GM19043 (cell line): ENCODE data around the gene TPT1.
"Not testable (repeated sequence)": the region's sequence is repeated elsewhere in the genome, so short reads cannot be mapped to it uniquely, and the experiment has no call there.

Experiments
- ATAC-seq: cut with Tn5 transposase; IDR thresholded peaks from one replicate; pipeline ENCODE4 v1.9.1; 2021; ENCODE audit warnings: low read depth; ENCODE audit not compliant: unreplicated experiment

Gene TPT1

GRCh38 chr13:45306966-45307365, 34.0 kb downstream of the TPT1 start:
- no peak for ATAC-seq

DNA sequence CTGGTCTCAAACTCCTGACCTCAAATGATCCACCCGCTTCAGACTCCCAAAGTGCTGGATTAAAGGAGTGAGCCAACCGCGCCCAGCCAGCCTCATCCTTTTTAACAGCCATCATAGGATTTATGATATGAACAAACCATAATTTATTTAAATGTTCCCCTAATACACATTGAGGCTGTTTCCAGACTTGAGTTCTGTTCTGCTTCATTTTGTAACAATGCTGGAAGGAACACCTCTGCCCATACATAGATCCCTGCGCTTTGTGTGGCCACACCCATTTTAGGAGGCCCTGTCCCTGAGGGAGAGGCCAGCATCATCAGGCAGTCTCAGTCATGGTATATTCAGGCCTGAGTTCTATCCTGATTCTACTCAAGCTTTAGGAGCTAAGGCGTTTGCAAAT, 35.9 kb downstream of the TPT1 start:
- no peak for ATAC-seq

- ATAC-seq, result no peak
Observed at GRCh38 chr13:45303866-45304265, 37.1 kb downstream of the TPT1 start.

GRCh38 chr13:45303026-45303425, 38.0 kb downstream of the TPT1 start:
- ATAC-seq, result no peak

DNA sequence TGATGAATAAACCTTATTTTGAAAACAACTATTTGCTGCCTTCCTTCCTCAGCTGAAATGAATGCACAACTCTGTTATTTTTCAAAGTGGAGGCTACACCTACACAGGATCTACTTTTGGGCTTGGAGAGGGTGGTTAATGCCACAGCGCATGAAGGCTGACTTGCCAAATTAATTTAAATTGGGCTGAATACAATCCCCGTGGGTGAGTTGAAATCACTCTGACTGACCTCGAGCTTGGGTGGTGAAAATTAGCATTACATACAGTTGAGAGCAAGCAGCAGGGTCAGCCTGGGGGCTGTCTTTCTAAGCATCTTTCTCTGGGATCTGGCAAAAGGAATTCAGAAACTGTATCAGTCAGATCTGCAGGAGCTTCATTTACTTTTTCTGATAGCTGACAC, 38.5 kb downstream of the TPT1 start:
- ATAC-seq, result no peak

GRCh38 chr13:45301263-45301662, 39.7 kb downstream of the TPT1 start:
- ATAC-seq, result no peak

- no peak for ATAC-seq
Observed at GRCh38 chr13:45300190-45300985, 40.6 kb downstream of the TPT1 start.

DNA sequence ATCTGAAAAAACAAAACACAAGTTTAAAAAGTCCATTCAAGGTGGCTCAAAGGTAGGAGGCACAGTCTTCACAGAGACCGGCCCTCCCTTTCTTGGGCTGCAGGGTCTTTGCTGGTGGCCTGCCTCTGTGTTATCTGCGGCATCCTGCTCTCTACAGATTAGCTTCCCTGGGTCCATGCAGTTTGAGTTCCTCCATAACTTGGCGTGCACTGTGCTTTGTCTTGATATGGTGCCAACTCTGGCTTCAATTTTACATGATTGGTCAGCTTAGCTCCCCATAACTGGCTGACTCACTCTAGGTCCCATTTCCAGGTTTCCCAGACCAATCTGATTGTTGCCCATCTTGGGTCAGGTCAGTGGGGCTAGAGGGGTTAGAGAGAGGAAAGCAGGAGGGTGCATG, 41.8 kb downstream of the TPT1 start:
- no peak for ATAC-seq

- not testable (repeated sequence) for ATAC-seq
Observed at GRCh38 chr13:45298550-45298949, 42.4 kb downstream of the TPT1 start.

GRCh38 chr13:45298206-45298505, 42.8 kb downstream of the TPT1 start:
- ATAC-seq, result no peak

- ATAC-seq, result peak; percentile 51
Observed at GRCh38 chr13:45297456-45298205, 43.4 kb downstream of the TPT1 start.

GRCh38 chr13:45296259-45296658, 44.7 kb downstream of the TPT1 start:
- ATAC-seq, result no peak

- no peak for ATAC-seq
Observed at GRCh38 chr13:45295536-45295935, 45.4 kb downstream of the TPT1 start.

GRCh38 chr13:45292176-45292575, 48.8 kb downstream of the TPT1 start:
- ATAC-seq, result no peak

DNA sequence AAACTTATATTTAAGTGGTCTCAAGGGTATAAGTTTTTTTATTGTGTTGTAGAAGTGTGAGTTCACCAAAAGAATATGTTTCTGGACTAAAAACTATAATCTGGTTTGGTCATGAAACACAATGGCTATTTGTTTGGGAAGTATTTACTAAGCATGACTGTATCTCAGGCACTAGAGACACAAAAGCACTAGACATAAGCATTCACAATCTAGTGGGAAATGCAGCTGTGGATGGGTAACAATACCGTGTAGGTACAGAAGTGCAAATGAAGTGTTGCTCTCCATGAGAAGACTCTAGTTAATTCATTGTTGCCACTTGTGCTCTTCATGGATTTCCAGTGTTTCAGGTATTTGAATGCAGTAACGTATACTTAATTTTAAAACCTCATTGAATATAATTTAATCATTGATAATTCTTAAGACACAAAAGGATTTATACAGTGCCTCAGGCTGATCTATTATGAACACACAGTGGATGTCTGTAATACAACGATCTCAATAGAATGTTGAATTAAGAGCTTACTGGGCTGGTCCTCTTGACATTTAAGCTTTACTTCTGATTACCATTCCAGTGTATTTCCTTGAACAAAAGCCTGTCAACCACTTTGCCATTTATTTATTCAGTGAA, 50.9 kb downstream of the TPT1 start:
- no peak for ATAC-seq
